GM21529 (cell line): ENCODE measurements around the gene AP2B1.

Experiments used
- ATAC-seq: cut with Tn5 transposase; IDR thresholded peaks from one replicate; pipeline ENCODE4 v1.9.1; 2021; ENCODE audit not compliant: unreplicated experiment

AP2B1 gene

DNA sequence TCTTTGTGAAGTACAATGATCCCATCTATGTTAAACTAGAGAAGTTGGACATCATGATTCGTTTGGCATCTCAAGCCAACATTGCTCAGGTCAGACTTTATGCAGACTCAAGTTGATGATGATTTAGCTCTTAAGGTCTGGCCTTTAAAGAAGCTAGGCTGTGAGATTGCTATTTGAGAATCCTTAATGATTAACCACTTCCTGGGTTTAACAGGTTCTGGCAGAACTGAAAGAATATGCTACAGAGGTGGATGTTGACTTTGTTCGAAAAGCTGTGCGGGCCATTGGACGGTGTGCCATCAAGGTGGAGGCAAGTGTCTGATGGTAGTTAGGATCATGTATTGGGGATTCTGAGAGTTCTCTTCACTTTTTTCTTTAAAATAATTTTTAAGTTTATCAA is 40.3 kb downstream of the AP2B1 start:
- ATAC-seq, result no peak

DNA sequence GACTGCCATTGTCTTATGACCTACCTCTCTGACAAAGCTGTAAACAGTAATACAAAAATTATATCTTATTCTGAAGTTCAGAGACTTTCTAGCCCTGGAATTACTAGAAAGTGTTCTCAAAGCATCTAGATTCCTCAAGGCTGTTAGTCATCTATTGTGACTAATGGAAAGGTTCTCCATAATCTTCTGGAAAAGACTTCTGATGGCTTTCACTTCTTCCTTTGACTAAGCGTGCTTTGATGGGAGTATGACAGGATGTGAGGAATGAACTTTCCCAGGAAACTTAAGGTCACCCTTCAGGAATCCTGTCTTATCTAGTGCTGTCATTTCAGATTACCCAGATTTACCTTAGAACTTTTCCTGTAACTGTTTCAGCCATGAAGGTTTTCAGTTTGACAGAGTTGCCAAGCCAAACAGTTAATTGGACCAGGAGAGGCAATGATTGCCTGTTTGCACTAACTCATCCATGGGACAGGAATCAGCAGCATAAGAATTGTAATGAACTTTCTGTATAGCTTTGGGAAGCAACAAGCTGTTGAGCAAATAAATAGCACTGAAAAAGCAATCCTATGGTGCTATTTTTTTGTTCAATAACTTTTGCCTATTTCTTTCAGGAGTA is 43.5 kb downstream of the AP2B1 start:
- no peak for ATAC-seq

DNA sequence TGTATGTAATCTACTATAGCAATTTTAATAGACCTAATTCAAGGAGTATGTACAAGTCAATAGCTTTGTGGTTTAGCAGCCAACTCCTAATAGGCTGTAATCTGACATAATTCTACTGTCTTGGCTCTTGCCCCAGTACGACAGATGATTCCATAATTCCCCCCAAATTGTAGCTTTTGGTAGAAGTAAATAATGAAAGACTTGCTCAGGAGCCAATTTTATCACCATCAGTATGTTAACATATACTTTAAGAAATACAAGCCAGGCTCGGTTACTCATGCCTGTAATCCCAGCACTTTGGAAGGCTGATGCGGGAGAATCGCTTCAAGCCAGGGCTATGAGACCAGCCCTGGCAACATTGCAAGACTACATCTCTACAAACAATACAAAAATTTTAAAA is 53.9 kb downstream of the AP2B1 start:
- ATAC-seq, result no peak

DNA sequence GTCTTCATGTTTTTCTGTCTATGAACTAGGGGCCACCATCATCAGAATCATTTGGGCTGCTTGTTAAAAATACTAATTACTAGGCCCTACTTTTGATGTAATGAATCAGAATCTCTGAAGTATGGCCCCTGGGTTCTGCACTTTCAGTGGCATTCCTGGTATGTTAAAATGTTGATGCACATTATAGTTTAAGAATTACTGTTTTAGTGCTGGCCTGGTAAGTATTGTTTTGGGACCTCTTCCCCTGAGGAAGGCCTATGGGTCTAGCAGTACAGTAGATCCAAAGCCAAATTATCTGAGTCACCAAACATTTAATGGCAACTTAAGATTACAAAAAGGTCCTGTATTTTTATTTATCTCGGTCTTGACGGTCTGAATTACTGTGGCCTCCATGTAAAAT is 58.8 kb downstream of the AP2B1 start:
- ATAC-seq, result no peak

DNA sequence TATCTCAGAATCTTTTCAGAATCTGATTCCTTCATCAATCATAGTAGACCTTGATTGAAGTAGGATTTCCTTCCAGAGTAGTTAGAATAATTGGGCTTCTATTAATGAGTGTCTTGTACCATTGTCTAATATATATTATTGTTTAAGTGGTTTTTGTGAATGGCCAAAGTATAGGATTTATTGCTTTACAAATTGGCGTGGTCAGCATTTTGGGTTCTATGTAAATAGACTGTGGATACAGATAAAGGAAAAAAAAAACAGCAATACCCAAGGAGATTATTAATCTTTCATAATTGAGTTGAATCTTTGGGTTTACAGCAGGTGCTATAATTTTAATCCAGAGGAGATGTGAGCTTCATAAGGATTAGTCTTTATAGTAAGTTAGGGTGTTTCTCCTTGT is 64.3 kb downstream of the AP2B1 start:
- ATAC-seq, result no peak

DNA sequence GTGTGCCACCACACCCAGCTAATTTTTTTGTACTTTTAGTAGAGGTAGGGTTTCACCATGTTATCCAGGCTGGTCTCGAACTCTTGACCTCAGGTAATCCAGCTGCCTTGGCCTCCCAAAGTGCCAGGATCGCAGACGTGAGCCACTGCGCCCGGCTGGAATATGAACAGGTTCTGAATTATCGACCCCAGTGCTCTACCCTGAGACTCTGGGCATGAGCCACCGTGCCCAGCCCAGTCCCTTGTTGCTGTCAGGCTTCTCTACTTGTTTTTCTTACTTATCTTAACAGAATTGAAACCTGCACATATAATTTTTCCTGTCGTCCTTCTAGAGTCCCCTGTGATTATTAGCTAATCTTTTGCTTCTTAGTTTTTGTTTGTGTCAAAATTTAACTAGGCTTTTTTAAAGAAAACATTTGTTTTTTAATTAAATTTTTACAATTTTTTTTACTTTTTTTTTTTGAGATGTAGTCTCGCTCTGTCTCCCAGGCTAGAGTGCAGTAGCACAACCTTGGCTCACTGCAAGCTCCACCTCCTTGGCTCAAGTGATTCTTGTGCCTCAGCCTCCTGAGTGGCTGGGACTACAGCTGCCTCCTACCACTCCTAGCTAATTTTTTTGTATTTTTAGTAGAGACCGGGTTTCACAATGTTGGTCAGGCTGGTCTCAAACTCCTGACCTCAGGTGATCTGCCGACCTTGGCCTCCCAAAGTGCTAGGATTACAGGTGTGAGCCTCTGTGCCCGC is 66.7 kb downstream of the AP2B1 start:
- ATAC-seq, result no peak

DNA sequence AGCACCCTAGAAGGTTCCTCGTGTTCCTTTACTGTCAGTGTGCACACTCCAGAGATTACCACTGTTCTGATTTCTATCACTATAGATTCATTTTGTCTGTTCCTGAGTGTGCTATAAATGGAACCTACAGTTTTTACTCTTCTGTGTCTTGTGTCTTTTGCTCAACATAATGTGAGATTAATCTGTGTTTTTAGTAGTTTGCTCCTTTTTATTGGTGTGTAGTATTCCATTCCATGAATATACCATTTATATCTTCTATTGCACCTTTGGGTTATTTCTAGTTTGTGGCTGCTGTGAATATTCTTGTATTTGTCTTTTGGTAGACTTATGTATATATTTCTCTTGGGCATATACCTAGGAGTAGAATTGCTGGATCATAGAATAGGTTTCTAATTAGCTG is 68.2 kb downstream of the AP2B1 start:
- ATAC-seq, result no peak

DNA sequence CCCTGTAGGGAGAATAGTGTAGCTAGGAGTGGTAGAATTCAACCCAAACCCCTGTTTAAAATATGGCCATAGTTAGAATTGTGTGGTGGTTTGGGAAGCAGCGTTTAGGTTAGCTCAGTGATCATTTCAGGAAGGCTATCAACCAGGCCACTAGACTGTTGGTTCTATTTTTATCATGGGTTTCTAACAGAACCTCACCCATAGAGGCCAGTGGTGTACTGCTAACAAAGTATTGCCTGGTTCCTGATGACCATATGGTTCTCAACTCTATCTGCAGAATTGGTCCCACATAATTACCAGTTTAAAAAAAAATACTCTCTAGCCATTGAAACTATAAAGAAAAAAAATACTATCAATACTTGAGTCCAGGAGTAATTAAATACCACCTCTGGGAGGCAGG is 73.8 kb downstream of the AP2B1 start:
- no peak for ATAC-seq

DNA sequence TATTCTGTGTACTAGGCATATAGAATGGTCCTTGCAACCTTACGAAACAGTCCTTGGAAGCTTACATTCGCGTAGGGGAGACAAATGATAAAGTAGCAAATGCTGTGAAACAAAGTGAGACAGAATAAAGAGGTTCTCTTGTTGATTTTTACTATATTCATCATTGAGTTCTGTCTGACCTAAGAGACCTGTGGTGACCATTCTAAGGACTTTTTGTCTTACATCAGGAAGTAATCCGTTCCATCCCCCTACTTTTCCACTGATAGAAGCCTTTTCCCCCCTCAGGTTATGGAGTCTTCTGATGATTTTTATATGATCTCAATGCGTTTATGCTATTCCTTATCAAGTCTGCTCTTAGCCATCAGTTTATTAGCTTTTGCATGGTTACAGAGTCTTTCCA is 77.6 kb downstream of the AP2B1 start:
- no peak for ATAC-seq

DNA sequence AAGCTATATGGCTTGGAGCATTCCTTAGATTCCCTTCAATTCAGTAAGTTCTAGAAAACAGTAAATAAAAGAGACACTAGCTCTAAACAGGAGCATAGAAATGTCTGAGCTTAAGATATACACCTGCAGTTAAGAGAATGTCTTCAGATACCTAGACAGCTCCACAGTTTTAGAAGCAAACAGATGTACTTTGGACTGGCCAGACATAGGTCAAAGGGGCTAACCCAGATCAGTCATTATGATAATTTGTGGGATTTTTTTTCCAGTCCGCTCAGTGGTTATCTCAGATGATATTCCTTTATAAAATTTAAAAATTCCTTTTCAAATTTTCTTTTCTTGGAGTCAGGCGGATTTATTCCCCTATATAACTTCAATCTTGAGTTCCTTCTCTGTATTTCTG is 78.5 kb downstream of the AP2B1 start:
- no peak for ATAC-seq

DNA sequence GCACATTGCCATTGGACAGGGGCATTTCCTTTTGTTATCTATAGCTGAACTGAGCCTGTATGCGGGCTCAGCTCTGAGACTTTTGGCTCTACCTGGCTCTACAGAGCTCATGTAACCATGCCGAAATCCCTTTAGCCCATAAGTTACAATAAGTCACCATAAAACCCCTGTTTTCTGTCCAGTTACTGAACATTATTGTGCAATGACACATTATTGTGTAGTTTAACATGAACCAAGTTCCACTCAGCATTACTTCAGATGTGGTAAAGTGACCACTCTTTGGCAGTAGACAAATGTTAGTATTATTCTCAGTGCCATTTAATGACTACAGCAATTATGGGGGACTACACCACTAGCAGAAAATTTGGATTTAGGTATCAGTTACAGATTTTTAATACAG is 78.9 kb downstream of the AP2B1 start:
- ATAC-seq, result no peak

DNA sequence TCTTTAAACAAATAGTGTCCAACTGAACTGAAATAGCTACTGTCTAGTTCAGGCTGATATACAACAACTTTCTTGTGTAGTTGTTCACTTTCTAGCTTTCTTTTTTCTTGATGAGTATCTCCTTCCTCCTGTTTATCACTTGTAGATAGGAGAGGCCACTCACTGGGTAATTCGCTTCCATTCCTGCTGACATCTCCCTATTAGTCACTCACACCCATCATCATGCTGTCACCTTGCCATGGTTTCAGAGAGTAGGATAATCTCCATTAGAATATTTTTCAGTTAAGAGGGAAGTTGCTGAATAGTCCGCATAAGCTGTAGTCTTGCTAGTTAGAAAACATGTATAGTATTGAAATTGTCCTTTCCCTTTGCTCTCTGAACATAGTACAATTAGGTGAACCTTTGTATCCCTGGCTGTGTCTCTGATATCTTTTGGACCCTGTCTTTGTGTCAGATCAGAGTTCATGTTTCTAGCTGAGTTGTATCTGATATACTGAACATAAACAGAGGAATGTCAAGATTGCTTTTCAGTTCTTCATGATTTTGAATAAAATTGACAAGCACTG is 79.9 kb downstream of the AP2B1 start:
- ATAC-seq, result no peak

DNA sequence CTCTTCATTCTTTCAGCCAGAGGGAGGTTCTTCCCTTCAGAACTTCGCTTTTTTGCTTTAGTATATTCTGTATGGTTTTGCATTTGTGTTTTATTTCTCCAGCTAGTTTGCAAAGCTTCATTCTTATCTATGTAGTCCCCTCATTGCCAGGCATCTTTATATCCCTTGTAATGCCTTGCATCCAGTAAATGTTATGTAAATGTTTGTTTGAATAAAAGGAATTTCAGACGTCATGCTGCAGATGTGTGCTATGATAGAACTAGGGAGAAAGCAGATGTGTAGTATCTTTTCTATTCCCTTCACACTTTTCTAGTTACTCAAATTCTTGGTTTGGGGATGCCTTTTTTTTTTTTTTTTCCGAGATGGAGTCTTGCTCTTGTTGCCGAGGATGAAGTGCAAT is 81.7 kb downstream of the AP2B1 start:
- no peak for ATAC-seq

DNA sequence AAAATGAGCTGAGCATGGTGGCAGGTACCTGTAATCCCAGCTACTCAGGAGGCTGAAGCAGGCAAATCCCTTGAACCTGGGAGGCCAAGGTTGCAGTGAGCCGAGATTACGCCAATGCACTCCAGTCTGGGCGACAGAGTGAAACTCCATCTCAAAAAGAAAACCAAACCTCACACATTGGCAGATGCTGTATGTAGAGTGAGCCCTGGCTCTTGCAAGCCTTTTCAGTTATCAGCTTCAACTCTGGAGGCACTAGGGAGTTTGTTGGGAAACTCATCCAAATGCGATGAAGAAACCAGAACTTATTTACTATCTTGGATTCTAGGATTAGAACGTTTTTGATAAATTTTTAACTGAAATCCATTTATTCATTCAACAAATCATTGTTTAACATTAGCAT is 87.4 kb downstream of the AP2B1 start:
- no peak for ATAC-seq

DNA sequence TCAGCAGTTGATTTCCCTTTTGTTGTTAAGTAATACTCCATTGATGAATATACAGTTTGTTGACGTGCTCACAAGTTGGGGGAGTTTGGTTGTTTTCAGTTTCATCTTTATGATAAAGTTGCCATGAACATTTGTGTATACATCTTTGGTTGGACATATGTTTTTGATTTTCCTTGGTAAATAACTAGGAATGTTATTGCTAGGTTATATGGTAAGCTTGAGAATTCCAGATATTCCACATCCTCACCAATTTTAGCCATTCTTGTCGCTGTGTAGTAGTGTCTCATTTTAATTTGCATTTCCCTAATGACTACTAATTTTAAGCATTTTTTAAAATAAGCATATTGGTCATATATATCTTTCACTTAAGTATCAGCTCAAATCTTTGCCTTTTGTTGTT is 89.3 kb downstream of the AP2B1 start:
- ATAC-seq, result no peak

DNA sequence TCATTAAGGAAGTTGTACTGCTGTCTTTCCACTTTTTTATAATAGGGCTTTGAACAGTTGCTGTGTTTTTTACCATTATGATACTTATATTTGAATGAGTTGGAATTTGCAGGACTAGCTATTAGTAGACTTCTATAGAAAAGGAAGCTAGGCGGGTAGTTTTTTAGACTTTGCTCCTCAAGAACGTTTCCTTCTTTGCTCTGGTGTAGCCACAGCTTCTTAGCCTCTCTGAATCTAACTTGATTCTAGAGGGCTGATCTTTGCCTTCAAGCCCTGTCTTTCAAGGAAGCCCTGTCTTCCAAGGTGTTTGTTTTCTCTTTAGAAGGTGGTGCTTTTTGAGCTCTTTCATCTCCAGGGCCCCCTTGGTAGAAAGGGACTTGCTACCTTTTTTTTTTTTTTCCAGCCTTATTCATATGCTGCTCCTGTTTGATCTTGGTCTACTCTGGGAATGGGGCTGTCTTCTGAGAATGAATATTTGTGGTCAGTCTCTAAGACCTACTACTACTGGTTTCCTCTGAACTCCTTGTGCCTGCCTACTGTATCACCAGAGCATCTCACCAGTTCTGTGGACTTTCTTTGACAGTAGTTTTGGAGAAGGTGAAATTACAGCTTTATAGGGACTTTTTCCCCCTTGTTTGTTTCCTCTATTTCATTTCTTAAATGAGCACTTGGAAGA is 92.0 kb downstream of the AP2B1 start:
- no peak for ATAC-seq

DNA sequence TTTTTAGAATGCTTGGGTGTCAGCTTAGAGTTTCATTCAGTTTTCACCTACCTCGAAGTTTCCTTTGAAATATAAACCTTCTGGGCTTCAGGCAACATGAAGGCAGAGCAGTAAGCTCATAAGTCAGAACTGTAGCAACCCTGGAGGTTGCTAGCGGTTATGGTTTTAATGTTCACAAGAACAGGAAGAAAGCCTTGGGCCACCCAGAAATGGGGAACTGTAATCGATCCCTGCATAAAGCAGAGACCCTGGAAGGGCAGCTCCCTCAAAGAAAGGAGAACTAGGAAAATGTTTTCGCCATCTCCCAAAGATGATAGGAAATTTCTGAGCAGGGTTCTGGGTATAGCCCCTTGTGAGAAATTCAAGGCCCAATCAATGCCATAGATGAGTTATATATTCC is 96.5 kb downstream of the AP2B1 start:
- ATAC-seq, result no peak

DNA sequence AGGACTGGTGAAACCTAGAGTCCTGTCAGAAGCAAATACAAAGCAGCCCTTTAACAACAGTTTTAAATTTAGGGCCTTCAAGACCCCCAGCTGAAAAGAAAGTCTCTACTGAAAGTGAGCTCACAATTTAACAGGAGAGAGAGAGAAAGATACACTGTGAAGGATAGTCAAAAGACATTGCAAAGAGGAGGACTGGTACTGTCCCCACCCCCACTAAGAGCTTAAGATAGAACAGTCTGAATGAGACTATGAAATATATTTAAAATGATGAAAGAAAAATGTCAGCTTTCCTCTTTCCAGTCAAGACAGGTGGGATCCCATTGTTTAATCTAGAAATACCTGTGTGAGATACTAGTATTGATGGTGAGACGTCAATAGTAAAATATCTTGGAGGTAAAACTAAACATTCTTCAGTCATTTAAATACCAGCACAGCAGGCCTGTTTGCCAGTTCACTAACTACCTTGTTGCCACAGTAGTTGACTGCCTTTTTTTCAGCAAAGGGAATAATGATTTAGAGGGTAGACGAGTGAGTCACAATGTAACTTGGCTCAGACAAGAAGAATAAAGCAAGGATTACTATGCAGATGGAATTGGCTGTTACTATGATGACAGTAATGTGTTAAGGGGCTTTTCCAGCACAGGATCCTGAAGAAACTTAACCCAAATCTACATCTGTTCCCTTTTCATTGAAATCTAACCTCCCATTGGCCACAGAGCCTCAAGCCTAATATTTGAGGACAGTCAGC is 97.1 kb downstream of the AP2B1 start:
- ATAC-seq, result no peak

DNA sequence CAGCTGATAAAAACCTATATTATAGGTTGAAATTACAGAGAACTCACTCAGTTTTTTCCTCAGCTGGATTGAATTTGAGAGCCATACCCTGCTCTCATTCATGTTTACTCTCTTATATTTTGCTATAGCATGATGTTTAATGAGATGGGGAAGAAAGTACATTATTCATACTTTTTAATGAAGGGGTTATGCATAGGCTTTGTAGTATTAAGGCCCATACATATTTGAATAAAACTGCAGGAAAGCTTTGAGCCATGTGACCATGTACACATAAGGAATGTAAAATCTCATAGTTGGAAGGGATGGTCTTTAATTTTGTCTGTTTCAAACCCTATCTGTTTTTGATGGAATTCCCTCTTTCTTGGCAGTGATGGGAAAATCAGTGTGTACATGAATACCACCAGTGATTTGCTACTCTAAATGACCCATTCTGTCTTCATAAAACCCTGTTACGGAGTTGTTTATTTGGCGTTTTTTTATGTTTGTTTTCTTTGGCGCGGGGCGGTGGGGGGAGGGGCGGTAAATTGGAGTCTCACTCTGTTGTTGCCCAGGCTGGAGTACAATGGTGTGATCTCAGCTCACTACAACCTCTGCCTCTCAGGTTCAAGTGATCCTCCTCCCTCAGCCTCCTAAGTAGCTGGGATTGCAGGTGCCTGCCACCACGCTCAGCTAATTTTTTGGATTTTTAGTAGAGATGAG is 105.5 kb downstream of the AP2B1 start:
- no peak for ATAC-seq

DNA sequence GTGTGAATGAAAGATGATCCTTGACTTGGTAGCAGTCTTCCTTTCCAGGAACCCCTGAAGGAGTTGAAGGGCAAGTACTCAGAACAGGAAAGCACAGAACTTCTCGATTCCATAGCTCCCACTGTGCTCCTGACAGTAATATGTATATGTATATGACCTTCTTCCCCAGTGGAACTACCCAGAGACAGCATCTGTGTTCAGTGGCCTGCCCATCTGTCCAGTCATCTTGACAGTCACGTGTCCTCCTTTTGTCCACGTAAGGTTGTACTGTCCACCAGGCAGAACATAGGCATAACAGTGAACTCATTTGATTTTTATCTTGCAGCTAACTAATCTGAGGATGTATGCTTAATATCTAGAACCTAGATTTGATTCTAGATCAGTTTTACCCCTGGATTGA is 106.5 kb downstream of the AP2B1 start:
- no peak for ATAC-seq

DNA sequence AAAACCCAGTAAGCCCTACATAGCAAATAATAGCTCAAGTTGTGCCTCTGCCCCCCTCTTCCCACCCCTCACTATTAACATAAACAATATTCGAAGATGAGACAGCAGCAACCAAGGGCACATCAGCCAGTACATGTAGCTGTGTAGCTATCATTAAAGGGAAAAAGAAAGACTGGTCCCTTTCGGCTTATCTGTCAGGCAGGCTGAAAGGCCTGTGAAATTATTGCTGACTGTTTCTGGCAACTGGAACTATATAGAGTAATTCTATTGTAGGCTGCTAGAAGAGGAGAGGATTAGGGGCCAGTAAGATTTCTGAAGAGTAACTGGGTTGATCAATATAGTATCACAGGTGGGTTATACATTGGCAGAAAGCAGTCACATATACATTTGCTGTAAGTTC is 107.8 kb downstream of the AP2B1 start:
- no peak for ATAC-seq
